ENCODE data around the gene CEBPA. TPM values are rescaled to one million over a fixed set of nuclear protein-coding genes. Genes with fewer than 3 reads are reported as not detected.

Gene CEBPA
- total RNA-seq, 3 donors from 2014 or later (not counting 1 experiment from before 2014, with no cell fraction given): 7.6 to 19.5 (median 8.2) TPM

GRCh38 chr19:33259539-33259938 is 42.8 kb downstream of the CEBPA start:
- no peak for DNase-seq

DNA sequence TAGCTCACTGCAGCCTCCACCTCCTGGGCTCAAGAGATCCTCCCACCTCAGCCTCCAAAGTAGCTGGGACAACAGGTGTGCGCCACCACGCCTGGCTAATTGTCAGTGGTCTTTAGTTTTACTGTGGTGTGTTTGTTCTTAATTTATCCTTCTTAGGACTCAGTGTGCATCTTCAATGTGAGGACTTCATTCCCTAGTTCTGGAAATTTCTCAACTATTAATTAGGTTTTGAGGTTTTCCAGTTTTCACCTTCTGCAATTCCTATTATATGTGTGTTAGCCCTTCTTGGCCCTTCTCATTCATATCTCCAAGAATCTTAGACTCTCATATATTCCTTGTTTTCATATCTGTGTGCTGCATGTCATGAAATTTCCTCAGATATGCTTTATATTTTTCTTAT is 44.5 kb downstream of the CEBPA start:
- intact Hi-C loops (cut with micrococcal nuclease): no loop called here
- ATAC-seq: no peak

More at GRCh38 chr19:33259539-33259938, 42.8 kb downstream of the CEBPA start:
- Histone ChIP-seq H3K4me3 (ENCODE audit: low read length) (no peak overlapping the region), H3K36me3 (ENCODE audit: control insufficient read depth, insufficient read depth, low read length) (no peaks in the 10 kb centered on the region), H3K9me3 (ENCODE audit: control insufficient read depth, insufficient read depth, low read length) (no peaks in the 10 kb centered on the region), H3K4me1 (ENCODE audit: control insufficient read depth, insufficient read depth, low read length) (peaks cover 26% of the 10 kb centered on the region), H3K27ac (ENCODE audit: low read length) (no peak overlapping the region), H3K27me3 (ENCODE audit: control insufficient read depth, insufficient read depth, low read length) (no peaks in the 10 kb centered on the region)
- no peaks in the 10 kb centered on the region for H3K36me3 Mint-ChIP-seq
- H3K27me3 Mint-ChIP-seq (ENCODE audit: low read depth in 2 of 2): no peaks in the 10 kb centered on the region
- ATAC-seq: no peak
- 91% methylated on average over 6 of the region's 6 CpGs for WGBS (ENCODE audit: insufficient coverage)
- H3K27ac Mint-ChIP-seq: no peak overlapping the region
- H3K4me3 Mint-ChIP-seq: no peak overlapping the region
- no peak for TF ChIP-seq CTCF (IDR thresholded peaks at IDR 0.05)
- intact Hi-C loops (cut with micrococcal nuclease): no loop called here
- H3K9me3 Mint-ChIP-seq: no peaks in the 10 kb centered on the region
- H3K4me1 Mint-ChIP-seq: peaks cover 6 to 19% of the 10 kb centered on the region in 2 donors

DNA sequence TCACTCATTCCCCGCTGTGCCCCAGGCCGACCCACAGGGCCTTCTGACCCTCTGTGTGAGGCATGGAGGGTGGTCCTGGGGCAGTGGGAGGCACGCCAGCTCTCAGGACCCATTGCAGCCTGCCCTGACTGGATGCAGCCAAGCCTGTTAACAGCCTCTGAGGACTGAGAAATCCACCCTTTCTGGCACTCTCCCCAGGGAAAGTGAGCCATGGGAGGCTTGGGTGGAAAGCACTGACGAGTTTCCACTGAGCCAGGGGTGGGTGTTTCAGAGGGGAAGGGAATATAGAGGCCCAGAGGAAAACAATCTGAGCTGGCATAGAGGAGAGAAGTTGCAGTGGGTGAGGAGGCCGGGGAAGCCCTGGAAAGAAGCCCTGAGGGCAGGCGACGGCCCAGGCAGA is 46.1 kb downstream of the CEBPA start:
- Mint-ChIP-seq H3K4me3 (no peak overlapping the region), H3K27me3 (ENCODE audit: low read depth in 2 of 2) (no peaks in the 10 kb centered on the region), H3K27ac (no peak overlapping the region), H3K36me3 (no peaks in the 10 kb centered on the region), H3K9me3 (no peaks in the 10 kb centered on the region), H3K4me1 (peaks cover 6 to 8% of the 10 kb centered on the region in 2 donors)
- Histone ChIP-seq H3K4me3 (ENCODE audit: low read length) (no peak overlapping the region), H3K36me3 (ENCODE audit: control insufficient read depth, insufficient read depth, low read length) (no peaks in the 10 kb centered on the region), H3K27me3 (ENCODE audit: control insufficient read depth, insufficient read depth, low read length) (no peaks in the 10 kb centered on the region), H3K9me3 (ENCODE audit: control insufficient read depth, insufficient read depth, low read length) (no peaks in the 10 kb centered on the region), H3K4me1 (ENCODE audit: control insufficient read depth, insufficient read depth, low read length) (peaks cover 21% of the 10 kb centered on the region), H3K27ac (ENCODE audit: low read length) (no peak overlapping the region)
- 82% methylated on average over 7 of the region's 7 CpGs for WGBS (ENCODE audit: insufficient coverage)
- no peak for DNase-seq
- ATAC-seq: no peak
- intact Hi-C loops (cut with micrococcal nuclease): no loop called here
- no peak for TF ChIP-seq CTCF (IDR thresholded peaks at IDR 0.05)

More for the DNA sequence above, 44.5 kb downstream of the CEBPA start:
- Histone ChIP-seq H3K27me3 (ENCODE audit: control insufficient read depth, insufficient read depth, low read length) (no peaks in the 10 kb centered on the region), H3K4me1 (ENCODE audit: control insufficient read depth, insufficient read depth, low read length) (peaks cover 28% of the 10 kb centered on the region), H3K9me3 (ENCODE audit: control insufficient read depth, insufficient read depth, low read length) (no peaks in the 10 kb centered on the region), H3K36me3 (ENCODE audit: control insufficient read depth, insufficient read depth, low read length) (no peaks in the 10 kb centered on the region), H3K4me3 (ENCODE audit: low read length) (no peak overlapping the region), H3K27ac (ENCODE audit: low read length) (no peak overlapping the region)
- no peak overlapping the region for H3K4me3 Mint-ChIP-seq
- no peak for TF ChIP-seq CTCF (IDR thresholded peaks at IDR 0.05)
- no peak overlapping the region for H3K27ac Mint-ChIP-seq
- peaks cover 6 to 19% of the 10 kb centered on the region in 2 donors for H3K4me1 Mint-ChIP-seq
- WGBS (ENCODE audit: insufficient coverage): no CpG with 5 or more reads among the region's 2 CpGs
- H3K36me3 Mint-ChIP-seq: no peaks in the 10 kb centered on the region
- H3K27me3 Mint-ChIP-seq (ENCODE audit: low read depth in 2 of 2): no peaks in the 10 kb centered on the region
- no peak for DNase-seq
- H3K9me3 Mint-ChIP-seq: no peaks in the 10 kb centered on the region

- H3K27me3 Mint-ChIP-seq (ENCODE audit: low read depth in 2 of 2): no peaks in the 10 kb centered on the region
- H3K4me1 Mint-ChIP-seq: peaks cover 3 to 4% of the 10 kb centered on the region in 2 donors
- Histone ChIP-seq H3K27me3 (ENCODE audit: control insufficient read depth, insufficient read depth, low read length) (no peaks in the 10 kb centered on the region), H3K27ac (ENCODE audit: low read length) (no peak overlapping the region), H3K4me1 (ENCODE audit: control insufficient read depth, insufficient read depth, low read length) (peaks cover 16% of the 10 kb centered on the region), H3K36me3 (ENCODE audit: control insufficient read depth, insufficient read depth, low read length) (no peaks in the 10 kb centered on the region), H3K9me3 (ENCODE audit: control insufficient read depth, insufficient read depth, low read length) (no peaks in the 10 kb centered on the region), H3K4me3 (ENCODE audit: low read length) (no peak overlapping the region)
- ATAC-seq: no peak
- H3K9me3 Mint-ChIP-seq: no peaks in the 10 kb centered on the region
- TF ChIP-seq CTCF (IDR thresholded peaks at IDR 0.05): no peak
- 90% methylated on average over 7 of the region's 7 CpGs for WGBS (ENCODE audit: insufficient coverage)
- H3K4me3 Mint-ChIP-seq: no peak overlapping the region
- DNase-seq: no peak
- intact Hi-C loops (cut with micrococcal nuclease): no loop called here
- no peak overlapping the region for H3K27ac Mint-ChIP-seq
- no peaks in the 10 kb centered on the region for H3K36me3 Mint-ChIP-seq
These were observed 46.6 kb downstream of the CEBPA start for GRCh38 chr19:33255781-33256180.

Measured in natural killer cell (primary cell).